ENCODE measurements around the gene GP1BB. TPM values are rescaled to one million over a fixed set of nuclear protein-coding genes. Genes with fewer than 3 reads are reported as not detected.

GP1BB gene
- total RNA-seq, 2 donors from 2014 or later: not detected

DNA sequence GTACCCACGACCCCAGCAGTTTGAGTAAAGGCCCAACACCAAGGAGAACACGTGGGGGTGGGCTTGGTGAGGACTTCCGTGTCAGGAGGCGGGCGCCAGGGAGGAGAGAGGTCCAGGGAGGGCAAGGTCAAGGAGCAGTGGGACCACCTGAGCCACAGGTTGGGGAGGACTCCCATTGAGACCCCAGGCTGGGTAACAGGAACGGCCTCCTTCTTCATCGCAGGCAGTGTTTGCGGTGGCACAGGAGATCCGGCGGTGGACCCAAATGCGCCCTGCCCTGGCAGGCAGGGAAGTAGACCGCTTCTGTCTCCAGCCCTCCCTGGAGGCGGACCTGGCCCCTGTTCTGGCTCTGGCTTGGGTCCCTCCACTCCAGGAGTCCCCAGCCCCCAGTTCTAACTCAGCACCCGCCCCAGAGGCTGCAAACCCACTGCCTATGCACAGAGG lies 31.4 kb downstream of the GP1BB start:
- no peak for ATAC-seq
- Mint-ChIP-seq H3K27ac (no peak overlapping the region), H3K9me3 (no peaks in the 10 kb centered on the region), H3K36me3 (peaks cover 3% of the 10 kb centered on the region in 2 donors)
- no peak for DNase-seq (ENCODE audit: low spot score in 2 of 2)

DNA sequence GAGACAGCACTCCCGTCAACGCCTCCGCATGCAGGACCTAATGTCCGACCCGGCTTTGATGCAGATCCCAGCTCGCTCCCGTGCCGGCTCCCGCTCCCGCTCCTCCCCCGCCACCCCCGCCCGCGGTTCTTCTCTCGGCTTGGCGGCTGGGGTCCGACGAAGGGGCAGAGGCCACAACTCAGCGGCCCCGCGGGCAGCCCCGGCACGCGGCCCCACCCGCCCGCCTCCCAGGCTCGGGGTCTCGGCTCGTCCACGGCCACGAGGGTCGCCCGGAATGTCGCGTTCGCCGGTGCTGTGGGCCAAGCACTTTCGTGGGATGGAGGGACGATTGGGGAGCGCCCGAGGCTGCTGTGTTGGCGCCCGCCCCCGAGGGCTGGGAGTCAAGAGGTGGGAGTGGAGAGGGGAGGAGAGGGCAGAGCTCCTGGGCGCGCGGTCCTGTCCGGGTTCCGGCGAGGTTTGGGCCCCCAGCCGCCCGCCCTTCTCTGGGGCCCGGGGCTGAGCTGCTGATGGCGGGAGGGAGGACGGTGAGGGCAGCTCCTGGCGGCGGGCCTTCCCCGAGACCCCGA lies 31.9 kb downstream of the GP1BB start:
- Mint-ChIP-seq H3K36me3 (peaks cover 8% of the 10 kb centered on the region in 2 donors), H3K27ac (no peak overlapping the region), H3K9me3 (no peaks in the 10 kb centered on the region)
- DNase-seq (ENCODE audit: low spot score in 2 of 2) (no peak), ATAC-seq (no peak)

DNA sequence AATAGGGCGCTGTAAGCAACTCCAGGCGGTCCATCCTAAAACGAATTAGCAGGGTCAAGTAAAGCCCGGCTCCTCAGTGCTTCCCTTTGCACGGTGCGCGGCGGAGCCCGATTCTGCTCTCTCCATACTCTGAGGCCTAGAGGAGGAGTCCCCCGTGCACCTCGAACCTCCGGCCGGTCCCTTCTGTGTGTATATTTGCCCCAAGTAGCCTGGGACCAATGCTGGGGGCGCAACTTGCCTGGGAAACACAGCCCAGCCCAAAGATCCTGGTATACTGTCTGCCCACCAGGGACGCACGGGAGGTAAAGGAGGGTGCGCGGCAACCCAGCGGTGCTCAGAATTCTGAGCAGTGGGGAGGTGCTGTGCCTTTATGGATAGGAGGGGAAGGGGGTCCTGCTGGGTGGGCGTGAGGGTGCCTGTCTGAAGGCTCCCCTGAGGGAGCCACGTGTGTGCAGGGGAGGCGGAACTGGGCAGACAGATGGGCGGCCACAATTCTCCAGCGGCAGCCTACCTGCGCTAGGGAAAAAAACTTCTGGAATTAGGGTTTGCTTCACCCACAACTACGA lies 32.5 kb downstream of the GP1BB start:
- H3K27ac Mint-ChIP-seq: no peak overlapping the region
- no peak for ATAC-seq
- peaks cover 10 to 11% of the 10 kb centered on the region in 2 donors for H3K36me3 Mint-ChIP-seq
- H3K9me3 Mint-ChIP-seq: no peaks in the 10 kb centered on the region
- DNase-seq (ENCODE audit: low spot score in 2 of 2): no peak

DNA sequence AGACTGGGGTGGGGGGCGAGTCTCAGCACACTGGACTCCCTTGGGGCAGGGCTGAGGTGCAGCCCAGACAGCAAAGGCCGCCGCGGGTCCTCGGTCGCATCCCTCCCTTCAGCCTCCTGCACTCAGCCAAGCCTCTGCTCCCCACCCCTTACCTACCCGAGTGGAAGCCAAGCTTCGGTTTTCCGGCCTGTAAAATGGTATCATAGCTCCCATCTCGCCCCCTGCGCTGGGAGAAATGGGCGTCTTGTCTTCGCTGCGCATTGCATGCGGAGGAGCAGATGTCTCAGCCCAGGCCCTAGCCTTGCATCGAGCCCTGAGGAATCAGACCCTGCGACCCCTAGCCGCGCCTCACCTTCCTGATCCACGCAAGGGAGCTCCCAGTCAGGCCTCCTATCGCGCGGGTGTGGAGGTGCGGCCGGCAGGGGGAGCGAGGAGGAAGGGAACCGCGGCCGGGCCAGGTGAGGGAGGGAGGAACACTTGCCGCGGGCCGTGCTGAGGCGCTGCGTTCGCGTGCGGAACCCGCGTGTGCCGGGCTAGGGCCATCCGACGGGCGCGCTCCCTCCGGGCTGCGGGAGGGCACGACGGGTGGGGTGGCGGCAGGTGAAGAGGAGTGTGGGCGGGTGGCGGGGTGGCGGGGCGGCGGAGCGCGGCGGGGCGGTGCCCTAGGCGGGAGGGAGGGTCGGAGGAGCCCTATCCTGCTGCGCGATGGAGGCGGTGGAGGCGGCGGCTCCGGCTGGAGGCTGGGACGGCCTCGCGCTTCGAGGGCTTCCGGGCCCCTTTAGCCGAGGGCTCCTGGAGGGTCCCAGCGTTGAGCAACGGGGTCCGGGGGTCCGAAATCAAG lies 33.2 kb downstream of the GP1BB start:
- peak; percentile 65 to 73 for DNase-seq (ENCODE audit: low spot score in 2 of 2)
- H3K36me3 Mint-ChIP-seq: peaks cover 10 to 11% of the 10 kb centered on the region in 2 donors
- no peak overlapping the region for H3K27ac Mint-ChIP-seq
- H3K9me3 Mint-ChIP-seq: no peaks in the 10 kb centered on the region
- ATAC-seq: peak; percentile 76 to 77

DNA sequence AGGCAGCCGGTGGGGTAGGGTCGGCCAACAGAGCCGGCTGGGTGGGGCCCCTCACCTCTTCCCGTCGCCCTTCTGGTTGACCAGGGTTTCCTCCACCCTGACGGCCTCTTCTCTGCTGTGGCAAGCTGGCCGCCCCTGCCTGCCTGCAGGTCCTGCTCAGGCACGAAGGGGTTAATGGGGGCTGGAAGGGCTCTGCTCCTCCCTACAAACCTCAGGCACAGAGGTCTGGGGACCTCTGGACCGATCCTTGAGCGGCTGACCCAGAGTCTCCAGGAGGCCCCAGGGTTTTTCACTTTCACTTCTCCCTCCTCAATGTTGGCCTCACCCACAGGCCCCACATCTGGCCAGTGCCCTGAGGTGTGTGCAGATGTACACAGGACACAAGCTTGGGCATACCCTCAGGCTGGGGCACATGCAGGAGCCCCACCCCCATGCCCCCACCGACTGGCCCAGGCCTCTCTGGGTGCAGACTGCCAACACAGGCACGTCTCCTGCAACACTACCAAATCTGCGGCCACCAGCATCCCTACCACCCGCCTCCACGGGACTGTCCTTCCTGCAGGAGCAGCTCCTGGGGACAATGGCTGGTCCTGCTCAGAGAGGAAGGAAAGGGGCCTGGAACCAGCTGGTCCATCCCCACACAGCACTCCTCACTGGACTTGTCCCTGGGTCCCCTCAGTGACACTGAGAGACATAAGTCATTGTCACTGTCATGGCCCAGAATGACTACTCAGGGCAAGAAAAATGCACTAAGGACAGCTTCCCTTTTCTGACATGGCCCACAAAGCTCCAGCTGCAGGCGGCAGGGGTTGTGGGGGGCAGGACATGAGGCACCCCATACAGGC lies 34.0 kb downstream of the GP1BB start:
- no peaks in the 10 kb centered on the region for H3K9me3 Mint-ChIP-seq
- H3K27ac Mint-ChIP-seq: no peak overlapping the region
- DNase-seq (ENCODE audit: low spot score in 2 of 2) (no peak), ATAC-seq (no peak)
- peaks cover 10 to 11% of the 10 kb centered on the region in 2 donors for H3K36me3 Mint-ChIP-seq

DNA sequence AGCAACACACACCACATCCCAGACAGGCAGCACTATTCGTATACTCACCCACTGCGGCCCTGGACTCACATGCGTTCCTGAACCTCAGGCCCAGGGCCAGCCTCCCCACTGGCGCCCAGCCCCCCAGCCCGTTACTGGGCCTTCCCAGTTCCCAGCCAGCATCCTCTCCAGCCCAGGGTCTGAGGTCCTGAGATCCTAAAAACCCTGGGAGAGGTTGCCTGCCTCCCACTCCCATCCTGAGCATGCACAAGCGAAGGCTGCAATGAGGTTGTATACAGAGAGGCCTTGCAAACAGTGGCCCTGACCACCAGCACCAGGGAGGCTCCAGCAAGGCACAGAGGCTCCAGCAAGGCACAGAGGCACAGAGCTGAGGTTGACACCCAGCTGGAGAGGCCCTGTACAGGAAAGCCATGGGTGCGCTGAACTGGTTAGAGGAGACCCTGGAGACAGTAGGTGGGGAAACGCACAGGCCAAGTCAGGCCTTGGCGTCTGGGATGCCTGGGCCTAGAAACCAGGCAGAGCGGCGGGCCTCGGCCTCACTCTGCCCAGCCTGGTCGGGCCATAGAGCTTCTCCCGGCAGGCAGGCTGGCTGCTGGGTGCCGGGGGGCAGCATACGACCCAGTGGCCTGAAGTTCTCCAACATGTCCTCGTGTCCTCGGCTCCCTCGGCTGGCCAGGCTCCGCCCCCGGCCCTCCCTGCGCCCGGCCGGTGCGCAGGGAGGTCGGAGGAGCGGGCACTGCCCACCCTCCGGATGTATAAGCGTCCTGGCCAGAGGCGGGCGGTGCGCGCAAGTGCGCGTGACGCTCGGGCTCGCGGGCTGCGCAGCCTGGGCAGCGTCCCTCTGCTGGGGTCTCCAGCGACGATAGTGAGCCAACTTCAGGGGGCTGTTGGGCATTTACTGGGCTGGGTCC lies 34.9 kb downstream of the GP1BB start:
- Mint-ChIP-seq H3K9me3 (no peaks in the 10 kb centered on the region), H3K27ac (no peak overlapping the region), H3K36me3 (peaks cover 10 to 11% of the 10 kb centered on the region in 2 donors)
- ATAC-seq: no peak
- no peak for DNase-seq (ENCODE audit: low spot score in 2 of 2)

DNA sequence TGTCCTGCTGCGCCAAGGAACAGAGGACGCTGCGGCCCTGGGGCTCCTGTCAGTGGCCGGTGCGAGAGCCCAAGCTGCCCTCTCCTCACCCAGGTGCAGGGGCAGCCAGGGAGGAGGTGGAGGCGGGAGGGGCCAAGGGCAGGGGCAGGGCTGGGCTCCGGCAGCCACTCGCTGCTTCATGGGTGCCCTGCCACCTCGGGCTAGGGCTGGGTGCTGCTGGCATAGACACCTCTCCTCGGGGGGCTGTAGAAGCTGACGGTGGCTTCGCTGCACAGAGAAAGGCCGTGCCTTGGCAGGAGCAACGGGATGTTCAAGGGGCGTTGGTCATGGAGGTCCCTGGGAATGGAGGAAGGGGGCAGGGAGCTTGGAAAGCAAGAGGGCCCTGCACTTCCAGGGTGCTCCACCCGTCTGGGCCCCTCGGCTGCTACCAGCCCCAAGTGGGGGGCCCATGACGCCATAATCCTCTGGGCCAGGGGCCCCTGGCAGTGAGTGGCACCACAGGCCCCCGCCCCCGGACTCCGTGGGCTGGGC lies 35.6 kb downstream of the GP1BB start:
- no peak for ATAC-seq
- Mint-ChIP-seq H3K36me3 (peaks cover 10 to 11% of the 10 kb centered on the region in 2 donors), H3K9me3 (no peaks in the 10 kb centered on the region)

DNA sequence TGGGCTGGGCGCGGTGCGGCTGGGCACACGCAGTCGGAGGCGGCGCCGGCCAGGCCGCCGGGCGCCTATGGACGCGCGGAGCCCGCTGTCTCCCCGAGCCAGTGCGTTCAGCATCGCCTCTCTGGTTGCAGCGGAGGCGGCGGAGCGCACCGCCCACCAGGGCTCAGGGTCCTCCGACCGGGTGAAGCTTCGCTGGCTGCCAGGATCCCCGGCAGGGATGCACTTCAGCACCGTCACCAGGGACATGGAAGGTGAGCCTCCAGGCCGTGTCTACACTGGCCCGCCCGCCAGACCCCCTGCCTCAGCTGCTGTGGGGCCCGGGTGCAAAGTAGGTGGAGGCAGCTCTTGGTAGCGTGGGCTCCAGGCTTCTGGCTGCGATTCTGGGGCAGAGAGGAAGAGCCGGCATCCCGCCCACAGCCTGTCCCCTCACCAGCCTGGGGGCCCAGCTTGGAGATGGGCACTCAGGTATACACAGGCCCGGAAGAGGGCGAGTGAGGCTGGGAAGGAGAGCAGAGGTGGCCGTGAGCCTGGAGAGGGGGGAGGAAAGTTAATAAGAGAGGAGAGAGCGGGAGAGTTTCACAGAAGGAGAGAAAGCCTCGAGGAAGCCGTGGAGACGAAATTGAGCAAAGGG lies 36.2 kb downstream of the GP1BB start:
- H3K27ac Mint-ChIP-seq: peak overlapping the region in 1 of 2 donors; percentile 83

More for the DNA sequence above, 35.6 kb downstream of the GP1BB start:
- no peak for DNase-seq (ENCODE audit: low spot score in 2 of 2)
- no peak overlapping the region for H3K27ac Mint-ChIP-seq

DNA sequence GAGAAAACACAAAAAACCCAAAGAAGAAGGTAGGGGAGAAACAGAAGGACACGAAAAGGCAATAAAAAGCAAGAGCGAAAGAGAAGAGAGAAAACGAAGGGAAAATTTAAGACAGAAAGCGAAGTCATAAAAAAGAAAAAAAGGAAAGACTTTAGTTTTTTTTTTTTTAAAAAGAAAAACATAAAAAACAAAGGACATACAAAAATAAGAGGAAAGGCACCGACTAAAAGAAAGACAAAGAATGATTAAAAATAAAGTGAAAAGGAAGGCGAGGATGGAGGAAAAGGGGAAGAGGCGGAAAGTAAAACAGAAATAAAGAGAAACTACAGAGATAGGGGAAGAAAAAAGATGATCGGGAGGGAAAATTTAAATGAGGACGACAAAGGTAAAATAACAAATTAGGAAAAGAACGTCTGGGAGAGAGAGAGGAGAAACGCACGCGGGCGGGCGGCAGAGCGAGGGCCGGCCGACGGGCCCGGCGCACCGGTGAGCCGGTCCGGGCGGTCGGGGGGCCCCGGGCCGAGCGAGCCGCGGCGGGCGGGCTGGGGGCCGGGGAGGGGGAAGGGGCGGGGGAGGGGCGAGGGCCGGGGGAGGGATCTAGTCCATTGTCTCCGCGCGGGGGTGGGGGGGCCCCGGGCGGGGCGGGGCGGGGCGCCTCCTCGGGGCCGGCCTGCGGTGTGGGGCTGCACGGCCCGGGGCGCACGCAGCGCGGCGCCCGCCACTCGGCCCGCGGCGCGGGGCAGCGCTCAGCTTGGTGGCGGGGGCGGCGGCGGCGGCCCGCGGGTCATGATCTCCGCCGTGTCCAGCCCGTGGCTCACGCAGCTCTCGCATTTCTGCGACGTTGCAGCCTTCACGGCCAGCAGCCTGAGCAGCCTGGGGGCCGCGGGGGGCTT lies 37.0 kb downstream of the GP1BB start, which contains the start of gene TBX1:
Gene TBX1 (plus strand): TSS at position 721 of the 893 bp plus-strand sequence. CDS start 66 bp downstream, at position 787.
- Mint-ChIP-seq H3K9me3 (no peaks in the 10 kb centered on the region), H3K27ac (peak within 1 kb of the TSS in 1 of 2 donors; percentile 83), H3K36me3 (peaks cover 10 to 11% of the 10 kb centered on the region in 2 donors)
- ATAC-seq: no peak
- DNase-seq (ENCODE audit: low spot score in 2 of 2): no peak

More for the DNA sequence above, 36.2 kb downstream of the GP1BB start:
- H3K9me3 Mint-ChIP-seq: no peaks in the 10 kb centered on the region
- ATAC-seq (no peak), DNase-seq (ENCODE audit: low spot score in 2 of 2) (no peak)
- H3K36me3 Mint-ChIP-seq: peaks cover 10 to 11% of the 10 kb centered on the region in 2 donors

DNA sequence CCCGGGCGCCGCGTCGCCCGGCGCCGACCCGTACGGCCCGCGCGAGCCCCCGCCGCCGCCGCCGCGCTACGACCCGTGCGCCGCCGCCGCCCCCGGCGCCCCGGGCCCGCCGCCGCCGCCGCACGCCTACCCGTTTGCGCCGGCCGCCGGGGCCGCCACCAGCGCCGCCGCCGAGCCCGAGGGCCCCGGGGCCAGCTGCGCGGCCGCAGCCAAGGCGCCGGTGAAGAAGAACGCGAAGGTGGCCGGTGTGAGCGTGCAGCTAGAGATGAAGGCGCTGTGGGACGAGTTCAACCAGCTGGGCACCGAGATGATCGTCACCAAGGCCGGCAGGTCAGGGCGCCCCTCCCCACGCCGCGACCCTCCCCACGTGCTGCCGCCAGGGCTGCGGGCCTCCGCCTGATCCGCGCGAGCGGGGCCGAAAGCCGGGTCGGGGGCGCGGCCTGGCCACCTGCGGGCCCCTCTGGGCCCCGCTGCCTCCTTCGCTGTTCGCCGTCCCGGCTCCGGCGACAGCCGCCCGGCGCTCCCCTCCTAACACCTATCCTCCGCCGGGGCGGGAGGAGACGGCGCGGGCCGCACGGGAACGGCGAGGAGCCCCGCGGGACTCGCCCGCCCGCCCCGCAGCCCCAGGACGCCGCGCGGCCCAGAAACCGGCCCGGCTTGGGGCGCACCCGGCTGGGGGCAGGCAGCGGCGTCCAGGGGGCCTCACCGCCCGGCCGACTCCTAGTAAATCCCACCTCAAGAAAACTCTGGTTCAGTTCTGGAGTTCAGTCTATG lies 37.8 kb downstream of the GP1BB start:
- DNase-seq (ENCODE audit: low spot score in 2 of 2) (no peak), ATAC-seq (no peak)
- peaks cover 10 to 11% of the 10 kb centered on the region in 2 donors for H3K36me3 Mint-ChIP-seq
- H3K9me3 Mint-ChIP-seq: no peaks in the 10 kb centered on the region
- no peak overlapping the region for H3K27ac Mint-ChIP-seq

DNA sequence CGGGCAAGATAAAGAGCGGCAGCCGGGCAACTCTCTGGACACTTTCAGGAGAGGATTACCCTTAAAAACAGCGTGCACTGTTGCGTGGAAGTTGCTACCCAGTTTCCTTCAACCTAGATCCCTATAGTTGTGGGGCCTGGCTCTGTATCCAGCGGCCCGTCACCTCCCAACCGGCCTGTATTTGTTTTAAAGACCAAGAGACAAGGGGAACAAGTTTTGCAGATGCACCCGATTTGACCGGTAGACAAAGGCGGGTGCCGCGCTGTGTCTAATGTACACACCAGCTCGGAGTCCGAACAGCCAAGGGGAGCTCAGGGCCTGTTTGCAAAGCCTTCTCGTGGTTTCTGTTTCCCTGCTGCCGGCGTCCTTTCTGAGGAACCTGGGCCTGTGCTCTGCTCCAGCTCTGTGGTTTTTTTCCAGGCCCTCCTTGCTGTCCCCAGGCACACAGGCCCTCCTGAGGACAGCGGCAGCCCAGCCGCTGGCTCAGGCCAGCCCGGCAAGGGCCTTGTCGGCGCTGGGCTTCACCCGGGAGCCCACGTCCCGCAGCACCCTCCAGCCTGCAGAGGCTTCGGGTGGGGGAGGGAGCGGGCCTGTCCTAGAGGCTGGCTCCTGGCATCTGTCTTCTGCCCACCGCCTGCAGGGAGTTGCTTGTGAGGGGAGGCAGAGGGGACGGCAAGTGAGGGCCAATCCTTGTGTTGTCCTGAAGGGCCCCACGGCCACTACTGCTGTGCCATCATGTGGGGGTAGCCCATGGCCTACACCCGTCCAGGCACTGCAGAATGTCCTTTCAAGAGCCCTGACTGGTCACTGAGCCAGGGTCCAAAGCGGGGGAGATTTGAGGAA lies 38.6 kb downstream of the GP1BB start:
- Mint-ChIP-seq H3K27ac (no peak overlapping the region), H3K9me3 (no peaks in the 10 kb centered on the region), H3K36me3 (peaks cover 10 to 11% of the 10 kb centered on the region in 2 donors)
- DNase-seq (ENCODE audit: low spot score in 2 of 2) (no peak), ATAC-seq (no peak)

DNA sequence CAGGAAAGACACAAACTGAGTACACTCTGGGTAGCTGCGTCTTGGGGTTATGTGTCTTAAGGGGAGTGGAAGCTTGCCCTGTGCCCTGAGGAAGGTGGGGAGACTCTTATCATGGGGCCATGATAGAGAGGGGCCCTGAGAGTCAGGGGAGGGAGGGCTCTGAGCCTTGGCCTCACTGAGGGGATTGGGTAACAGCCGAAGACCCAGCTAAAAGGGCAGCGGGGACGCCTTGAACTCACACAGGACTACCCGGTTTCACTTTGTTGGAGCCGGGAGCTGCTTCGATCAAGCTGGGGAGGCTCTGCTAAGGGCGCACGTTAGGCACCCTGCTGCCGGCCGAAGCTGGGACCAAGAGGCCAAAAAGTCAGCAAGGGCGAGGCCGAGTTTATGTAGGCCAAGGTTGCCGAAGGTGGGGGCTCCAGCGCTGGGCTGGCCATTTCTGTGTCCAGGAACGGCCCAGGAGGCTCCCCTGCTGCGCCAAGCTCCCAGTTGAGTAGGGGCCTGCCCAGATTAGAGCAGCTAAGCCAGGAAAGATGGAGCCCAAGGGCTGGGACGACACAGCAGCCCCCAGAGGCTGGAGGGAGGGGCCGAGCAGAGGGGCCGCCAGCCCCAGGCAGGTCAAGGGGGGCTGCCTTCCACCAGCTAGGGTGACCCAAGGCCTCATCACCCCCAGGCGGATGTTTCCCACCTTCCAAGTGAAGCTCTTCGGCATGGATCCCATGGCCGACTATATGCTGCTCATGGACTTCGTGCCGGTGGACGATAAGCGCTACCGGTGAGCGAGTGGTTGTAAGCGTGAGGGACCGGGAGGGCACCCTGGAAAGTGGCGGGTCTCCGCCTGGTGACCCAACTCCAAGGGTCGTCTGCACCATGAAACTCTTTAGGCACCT lies 39.5 kb downstream of the GP1BB start:
- ATAC-seq (no peak), DNase-seq (ENCODE audit: low spot score in 2 of 2) (no peak)
- Mint-ChIP-seq H3K36me3 (peaks cover 10 to 11% of the 10 kb centered on the region in 2 donors), H3K27ac (no peak overlapping the region), H3K9me3 (no peaks in the 10 kb centered on the region)
